NCI-H1092 treated with DMSO at 0.1 percent for 48 hours (cell line): Measurements from ENCODE around the gene CTR9.

Source experiments
- DNase-seq: peaks from one replicate; lab custom pipeline; 2025; lab: John Stamatoyannopoulos, UW

Gene CTR9

DNA sequence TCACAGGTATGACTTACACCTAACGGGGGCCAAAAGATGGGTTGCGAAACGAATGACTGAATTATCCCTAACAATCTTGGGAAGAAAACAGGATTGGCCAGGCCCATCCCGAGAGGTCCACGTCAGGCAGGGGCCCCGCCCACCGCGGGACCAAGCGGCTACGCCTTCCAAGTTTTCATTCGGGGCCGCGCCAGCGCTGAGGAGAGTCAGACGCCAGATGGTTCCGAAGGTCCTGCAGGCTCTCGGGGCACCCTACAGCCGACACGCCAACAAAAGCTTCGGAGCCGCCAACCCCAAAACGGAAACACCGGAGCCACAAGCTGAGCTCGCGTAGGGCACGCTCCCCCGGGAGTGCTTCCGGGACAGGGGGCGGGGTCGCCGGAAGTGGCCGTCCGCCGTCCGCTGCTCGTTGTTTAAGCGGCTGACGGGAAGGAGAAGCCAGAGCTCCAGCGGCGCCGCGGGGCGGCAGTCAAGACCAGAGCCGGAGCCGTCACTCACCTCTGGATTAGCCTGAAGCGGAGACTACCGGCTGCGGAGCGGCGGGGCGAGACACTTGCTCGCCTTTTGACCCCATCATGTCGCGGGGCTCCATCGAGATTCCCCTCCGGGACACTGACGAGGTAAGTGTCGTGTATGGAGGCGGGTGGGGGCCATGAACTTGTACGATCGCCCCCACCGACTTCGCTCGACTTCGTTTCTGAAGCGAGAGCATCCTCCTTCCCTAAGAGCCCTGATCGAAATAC, at the start of gene CTR9:
TSS of gene CTR9 (plus strand) at position 409 of the 743 bp plus-strand sequence. CDS start at position 576, 167 bp downstream.
- peak; percentile 98 for DNase-seq

DNA sequence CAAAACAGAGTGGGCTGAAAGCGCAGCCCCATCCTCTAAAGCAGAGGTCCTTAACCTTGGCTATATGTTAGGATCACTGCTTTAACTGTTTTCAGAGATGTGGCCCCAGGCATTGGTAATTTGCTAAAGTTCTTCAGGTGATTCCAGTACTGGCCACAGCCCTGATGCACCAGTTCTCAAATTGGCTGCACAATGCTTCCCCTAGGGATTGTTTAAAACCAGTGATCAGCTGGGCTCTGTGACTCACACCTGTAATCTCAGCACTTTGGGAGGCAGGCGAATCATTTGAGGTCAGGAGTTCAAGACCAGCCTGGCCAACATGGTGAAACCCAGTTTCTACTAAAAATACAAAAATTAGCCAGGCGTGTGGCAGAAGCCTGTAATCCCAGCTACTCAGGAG, 49.1 kb upstream of the CTR9 start:
- DNase-seq, result no peak

DNA sequence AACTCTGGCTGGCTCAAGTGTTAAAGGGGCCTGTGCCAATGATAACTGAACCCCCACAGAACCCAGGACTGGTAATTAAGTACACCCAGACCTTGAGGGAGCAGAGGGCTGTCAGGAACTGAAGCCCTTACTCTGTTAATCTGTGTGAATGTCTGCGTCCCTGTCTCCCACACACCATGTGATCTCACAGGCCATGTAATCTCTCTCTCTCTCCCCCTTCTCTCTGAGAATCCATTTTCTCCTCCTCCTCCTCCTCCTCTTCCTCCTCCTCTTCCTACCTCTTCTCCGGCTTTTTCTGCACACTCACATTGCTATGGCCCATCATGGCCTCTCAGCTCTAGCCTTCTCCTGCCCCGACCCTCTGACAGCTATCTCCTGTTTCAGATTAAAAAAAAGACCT, 42.9 kb upstream of the CTR9 start:
- DNase-seq, result no peak

DNA sequence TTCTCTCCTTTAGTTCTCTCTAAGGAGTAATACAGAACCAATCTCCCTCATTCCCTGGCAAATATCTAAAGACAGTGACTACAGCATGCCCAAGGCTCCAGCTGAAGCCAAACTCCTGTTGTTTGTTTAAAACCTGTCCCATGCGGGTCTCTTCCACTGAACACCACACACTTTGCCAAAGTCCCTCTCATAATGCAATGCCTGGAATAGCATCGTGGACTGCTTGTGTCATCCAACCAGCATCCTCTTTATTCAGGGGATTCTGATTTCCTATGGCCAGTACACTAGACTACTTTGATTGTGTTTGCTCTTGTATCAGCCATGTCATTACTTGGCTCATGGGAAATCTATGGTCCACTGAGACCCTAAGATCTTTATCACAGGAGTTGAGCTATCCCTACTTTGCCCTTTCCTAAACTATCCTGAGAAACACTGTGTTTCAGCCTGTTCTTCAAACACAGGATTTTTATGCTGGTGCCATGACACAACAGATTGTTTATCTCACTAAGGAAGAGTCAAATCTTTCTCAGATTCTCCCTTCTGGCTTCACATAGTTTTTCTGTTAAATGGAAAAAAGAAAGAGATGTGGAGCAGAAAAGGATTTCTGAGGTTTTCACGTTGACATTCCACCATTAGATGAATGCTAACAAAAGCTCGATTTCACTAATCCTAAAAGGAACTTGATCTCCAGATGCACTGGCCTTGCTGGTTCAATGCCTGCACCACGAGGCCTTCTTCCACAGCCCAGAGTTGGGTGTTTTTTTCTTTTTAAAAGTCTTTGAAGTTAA, 41.6 kb upstream of the CTR9 start:
- no peak for DNase-seq

DNA sequence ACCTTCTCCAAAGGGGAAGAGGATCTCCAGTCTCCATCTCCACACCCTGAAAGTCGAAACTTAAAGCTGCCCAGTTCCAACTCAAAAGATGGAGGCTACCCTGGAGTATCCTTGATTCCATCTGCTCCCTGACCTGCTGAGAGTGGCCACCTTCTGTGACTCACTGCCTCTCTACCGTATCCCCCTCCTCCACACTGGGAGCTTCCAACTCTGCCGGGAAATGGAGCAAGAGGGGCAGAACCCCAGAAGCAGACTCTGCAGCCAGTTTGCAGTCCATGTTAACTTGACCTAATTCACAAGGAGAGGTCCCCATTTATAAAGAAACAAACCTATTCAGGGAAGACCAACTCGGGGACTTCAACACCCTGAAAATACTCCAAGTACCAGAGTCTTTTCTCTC, 35.5 kb upstream of the CTR9 start:
- DNase-seq, result no peak

DNA sequence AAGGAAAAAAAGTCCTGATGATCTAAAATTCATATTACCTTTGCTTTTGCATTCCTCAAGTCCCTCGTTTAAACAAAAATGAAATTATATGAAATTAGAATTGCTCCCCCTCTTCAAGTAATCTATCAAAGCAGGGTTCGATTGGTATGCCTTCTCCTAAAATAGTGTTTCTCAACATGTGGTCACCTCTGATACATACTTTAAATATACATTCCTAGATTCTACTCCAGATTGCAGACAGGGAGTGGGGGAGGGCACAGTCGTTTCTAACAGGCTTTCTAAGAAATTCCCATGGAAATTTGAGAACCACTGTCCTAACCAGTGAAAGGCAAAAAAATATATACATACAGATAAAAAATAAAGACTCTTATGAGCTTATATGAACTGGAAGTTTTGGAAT, 34.9 kb upstream of the CTR9 start:
- no peak for DNase-seq

DNA sequence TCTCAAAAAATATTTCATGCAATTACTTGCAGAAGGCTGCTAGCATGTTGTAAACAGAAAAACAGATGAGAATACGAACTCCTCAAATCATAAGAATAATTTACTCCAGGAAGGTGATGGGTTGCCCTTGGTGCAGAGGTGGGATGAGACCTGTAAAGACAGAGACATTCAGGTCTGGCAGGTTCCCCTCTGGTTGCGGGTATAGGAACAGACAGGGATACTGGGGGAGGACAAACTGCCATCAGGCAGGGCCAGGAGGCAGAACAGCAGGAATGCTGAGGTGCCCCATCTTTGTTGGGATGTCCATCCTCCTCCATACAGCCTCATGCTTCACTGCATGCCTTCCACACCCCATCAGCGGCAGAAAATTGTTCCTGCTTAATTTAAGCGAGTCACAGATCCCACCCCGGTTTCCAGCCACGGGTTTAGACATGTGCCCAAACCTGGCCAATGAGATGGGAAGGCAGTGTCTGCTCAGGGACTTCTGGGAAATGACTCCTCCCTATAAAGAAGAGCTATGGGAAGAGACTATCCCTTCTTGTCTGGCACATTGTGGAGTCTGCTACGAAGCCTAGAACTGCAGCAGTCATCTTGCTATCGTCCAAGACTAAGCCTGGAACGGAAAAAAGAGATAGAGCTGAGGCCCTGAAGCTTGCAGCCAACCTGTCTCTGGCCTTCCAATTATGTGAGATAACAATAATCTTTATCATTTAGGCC, 34.3 kb upstream of the CTR9 start:
- no peak for DNase-seq

DNA sequence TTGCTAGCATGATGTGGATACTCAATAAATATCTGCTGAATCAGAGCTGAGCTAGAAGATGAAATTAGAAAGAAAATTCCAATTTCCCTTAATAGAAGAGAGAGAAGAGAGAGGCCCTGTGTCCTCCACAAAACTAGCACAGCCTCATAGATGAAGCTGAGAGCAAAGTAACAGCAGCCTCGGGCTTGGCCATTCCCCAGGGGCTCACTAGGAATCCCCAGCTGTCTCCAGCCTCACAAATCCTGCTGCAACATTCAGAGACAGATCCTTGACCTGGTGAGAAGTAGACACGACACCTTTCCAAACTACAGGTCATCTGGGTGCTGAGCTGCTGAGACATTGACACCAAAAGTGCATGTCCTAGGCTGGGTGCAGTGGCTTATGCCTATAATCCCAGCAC, 31.4 kb upstream of the CTR9 start:
- no peak for DNase-seq

DNA sequence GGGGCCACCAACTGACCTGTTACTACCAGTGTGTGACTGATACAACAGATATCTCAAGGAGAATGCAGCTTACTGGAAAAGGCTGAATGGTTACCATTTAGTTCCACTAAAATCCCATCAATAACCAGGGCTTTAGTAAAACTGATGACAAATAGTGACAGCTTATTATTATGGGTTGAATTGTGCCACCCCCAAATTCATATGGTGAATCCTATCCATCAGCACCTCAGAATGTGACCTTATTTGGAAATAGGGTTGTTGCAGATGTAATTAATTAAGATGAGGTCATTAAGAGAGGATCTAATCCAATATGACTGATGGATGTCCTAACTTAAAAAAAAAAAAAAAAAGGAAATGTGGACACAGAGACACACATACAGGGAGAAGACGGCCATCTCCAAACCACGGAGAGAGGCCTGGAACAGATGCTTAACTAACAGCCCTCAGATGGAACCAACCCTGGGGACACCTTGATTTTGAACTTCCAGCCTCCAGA, 30.1 kb upstream of the CTR9 start:
- no peak for DNase-seq

DNA sequence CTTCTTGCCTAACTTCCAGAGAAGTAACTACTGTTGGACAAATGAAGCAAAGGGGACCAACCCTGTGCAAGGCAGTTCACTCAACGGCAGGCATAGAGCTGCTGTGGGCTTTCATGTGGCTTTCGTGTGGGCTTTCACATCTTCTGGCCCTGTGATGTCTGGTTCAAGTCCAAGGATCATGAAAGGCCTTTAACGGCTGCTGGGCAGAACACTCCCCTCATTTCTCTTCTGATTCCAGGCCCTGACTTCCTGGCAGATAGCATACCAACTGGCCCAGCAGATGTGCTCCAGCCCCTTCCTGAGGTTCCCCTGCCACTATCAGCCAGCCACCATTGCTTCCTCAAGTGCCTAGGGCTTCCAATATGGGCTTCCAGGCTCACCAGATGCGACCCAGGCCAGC, 28.7 kb upstream of the CTR9 start:
- no peak for DNase-seq

DNA sequence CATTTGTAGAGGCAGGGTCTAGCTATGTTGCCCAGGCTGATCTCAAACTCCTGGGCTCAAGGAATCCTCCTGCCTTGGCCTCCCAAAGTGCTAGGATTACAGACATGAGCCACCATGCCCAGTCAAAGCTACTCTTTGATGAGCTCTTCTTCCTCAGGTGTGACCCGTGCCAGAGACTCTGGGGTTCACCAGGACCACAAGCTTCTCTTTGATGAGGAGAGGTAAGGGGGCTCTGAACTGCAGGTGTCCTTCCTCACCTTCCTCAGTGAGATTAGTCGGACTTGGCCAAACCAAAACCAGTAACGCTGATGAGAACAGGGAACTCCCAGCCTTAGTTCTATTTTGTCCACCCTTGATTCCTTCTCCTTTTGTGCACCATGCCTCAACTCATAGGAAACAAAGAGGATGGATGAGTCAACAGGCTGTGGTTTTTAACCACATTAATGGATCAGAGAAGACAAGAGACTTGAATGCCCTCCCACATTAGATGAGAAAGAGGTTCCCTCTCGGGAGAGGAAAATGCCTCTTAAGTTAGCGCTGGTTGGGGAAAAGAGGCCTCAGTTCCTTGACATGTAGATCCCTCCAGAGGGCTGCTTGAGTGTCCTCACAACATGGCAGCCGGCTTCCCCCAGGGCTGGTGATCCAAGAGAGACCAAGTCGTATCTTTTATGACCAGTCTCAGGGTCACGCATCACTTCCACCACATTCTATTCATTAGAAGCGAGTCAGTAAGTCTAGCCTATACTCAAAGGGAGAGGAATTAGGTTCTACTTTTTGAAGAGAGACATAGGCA, 25.7 kb upstream of the CTR9 start:
- DNase-seq, result no peak

DNA sequence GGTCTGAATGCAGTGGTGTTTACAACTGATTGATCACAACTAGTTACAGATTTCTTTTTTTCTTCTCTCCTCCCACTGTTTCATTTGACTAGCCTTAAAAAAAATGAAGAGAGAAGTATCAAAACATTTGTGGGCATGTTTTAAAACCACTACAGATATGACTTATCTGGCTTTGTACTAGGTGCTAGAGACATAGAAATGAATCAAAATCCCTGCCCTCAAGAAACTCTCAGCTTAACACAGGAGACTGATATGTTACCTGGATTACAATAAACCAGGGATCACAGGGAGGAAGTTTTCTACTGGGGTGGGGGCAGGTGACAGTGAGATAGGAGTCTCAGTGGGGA, 25.2 kb upstream of the CTR9 start:
- DNase-seq, result no peak

DNA sequence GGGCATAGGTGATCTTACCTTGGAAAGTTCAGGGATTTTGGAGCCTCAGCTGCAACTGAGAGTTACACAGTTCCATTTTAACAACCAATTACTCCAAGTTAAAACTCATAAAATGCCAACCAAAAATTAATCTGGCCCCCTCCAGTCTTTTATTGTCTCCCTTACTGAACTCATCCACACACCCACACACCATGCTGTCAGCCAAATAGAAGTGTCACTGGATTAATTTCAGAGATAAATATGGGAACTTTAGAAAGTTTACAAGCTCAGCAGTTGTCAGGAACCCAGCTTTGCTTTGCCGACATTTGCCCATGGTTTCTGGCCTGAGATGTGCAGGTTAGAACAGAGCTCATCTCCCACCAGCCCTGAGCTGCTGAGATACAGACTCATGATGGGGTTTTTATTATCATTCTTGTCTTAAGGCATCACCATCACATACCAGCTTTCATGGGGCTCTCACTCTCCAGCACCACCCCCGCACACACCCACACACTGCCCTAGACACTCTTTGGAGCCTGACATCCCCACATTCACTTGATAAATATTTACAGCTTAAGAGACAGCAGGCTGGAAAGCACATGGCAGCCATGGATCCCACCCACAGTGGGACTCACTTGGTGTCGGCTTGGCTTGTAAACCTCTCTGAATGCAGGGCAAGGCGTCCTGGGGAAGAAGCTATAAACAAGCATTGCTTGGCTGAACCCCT, 23.7 kb upstream of the CTR9 start:
- DNase-seq, result no peak

DNA sequence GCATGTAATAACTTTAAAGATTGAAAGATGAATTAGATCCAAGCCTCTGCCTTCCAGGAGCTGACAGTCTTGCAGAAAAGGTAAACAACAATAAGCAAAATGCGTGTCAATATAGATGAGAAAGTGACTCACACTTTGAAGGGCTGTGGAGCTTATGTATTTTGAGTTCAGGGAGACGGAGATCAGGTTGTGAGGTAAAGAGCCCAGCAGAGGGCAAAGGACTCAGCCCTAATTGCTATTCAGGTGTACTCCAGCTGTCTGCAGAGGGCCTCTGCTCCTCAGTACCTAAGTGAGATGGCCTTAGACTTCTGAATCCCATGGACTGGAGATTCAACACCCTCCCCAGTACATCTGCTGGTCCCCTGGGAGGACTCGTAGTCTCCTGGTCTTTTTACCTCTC, 22.9 kb upstream of the CTR9 start:
- no peak for DNase-seq

DNA sequence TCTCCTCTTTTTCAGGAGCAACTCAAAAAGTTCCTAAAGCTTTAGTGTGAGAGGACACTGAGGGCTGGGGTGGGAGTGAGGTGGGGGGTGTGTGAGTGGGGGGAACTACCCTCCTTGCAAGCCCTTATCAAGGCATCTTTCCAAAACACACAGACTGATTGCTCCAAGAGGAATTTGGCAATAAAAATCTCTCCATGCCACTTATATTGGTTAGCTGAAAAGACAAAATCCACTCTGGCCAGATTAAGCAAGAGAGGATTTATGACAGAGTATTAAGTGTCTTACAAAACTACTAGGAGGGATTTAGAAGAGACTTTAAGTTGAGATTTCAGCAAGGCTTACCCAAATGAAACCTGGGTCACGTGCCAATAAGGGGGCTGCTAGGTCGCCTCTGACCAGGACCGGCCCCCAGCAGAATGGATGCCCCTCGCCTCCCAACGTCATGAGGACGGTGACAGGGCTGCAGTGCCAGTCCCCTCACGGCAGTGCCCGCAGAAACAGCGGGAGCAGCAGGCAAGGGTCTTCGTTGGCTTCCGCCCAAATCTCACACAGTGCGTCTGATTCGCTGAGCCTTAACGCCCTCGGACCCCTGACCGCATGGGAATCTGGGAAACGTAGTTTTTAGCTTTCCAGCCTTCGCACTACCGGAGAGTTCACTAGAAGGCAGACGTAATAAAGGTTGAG, 22.1 kb upstream of the CTR9 start:
- no peak for DNase-seq

DNA sequence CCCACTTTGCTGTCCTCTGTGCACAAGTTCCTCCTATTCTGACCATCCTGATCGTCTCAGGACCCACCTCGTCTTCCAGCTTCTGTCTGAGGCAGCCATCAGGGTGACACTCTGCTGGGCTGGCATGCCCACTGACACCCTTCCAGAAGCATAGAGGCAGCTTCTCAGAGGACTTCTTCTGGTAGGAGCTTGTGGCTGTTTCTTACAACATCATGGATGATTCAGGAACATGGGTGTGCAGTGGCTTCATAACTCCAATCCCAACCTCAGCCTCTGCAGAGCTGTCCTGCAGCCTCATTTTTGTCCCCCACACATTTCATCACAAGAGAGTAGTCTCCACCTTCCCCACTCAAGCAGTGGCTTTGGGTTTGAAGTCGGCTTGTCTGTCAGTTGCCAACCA, 20.9 kb upstream of the CTR9 start:
- DNase-seq, result no peak

DNA sequence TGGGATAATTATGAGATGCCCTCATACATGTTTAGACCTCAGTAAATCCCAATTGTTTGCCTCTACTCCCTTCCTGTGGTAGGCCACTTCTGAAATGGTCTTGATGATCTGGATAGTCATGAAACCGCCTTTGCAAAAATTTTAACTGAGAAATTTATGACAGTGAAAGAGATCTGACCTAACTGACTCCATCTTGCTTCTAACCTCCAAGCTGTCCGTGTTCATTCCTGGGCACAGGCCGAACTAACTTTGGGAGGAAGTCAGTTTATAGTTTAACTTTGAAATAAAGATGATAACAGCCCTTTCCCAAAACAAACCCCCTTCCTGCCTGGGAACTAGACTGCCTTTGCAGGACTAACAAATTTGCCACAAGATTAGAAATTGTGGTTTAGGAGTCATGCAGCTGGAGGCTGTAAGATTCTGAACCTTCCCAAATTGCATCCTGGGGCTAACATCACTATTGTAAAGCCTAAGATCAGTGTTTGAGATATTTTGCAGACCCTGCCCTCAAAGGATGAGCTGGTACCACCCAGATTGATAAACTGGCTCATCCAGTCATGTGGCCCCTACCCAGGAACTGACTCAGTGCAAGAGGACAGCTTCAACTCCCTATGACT, 19.9 kb upstream of the CTR9 start:
- DNase-seq, result no peak

DNA sequence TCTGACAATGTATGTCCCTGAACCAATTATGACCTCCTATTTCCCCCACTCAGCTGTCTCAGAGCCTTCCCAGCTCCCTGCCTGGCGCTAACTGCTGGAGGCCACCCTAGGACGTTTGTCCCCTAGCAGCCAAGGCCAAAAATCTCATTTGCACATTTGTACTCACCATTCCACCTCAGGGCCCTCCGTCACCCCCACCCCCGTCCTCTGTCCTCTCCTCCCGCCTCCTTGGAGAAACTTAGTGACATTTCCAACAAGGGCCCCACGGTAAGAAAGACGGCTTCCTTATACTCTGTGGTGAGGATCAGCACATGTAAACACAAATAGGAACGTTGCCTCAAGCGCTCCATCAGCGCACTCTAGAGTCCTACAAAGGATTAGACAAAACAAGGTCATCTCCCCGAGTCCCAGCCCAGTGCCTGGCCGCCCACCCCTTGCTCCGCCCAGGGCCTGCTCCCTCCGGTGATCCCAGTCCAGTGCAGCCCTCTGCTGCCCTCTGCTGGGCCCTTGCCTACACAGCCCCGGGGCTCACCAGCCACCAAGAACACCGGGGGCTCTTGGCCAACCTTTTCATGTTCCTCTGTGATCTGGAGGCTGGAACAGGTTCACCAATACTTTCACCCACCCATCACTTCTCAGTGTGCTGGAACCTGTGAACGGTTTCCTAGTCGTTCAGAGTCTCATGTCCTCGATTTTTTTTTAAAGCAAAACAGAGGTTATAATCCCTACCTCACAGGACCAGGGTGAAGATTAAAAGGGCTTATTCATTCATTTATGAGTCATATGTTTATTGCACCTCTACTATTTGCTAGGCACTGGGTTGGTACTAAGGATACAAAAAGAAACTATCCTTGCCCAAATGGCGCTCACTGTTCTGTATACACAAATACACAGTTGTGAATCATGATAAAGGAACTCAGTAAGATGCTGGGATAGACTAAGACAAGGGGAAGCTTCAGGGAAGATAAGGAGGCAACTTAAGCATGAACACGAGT, 15.3 kb upstream of the CTR9 start:
- DNase-seq, result peak; percentile 94
